Measurements from ENCODE around the gene LMO1.

LMO1 gene

GRCh38 chr11:8263769-8264410 lies at the start of gene LMO1:
LMO1 (minus strand) TSS chr11:8263878; CDS start chr11:8263362, 516 bp downstream.
- H3K9me3 Mint-ChIP-seq = no peaks in the 10 kb centered on the region
- no peaks in the 10 kb centered on the region for H3K36me3 Mint-ChIP-seq
- no peak within 1 kb of the TSS for H3K27ac Mint-ChIP-seq
- peaks cover 40% of the 10 kb centered on the region for H3K27me3 Mint-ChIP-seq
- peak within 1 kb of the TSS; percentile 87 for H3K4me3 Mint-ChIP-seq
- peaks cover 10% of the 10 kb centered on the region for H3K4me1 Mint-ChIP-seq

DNA sequence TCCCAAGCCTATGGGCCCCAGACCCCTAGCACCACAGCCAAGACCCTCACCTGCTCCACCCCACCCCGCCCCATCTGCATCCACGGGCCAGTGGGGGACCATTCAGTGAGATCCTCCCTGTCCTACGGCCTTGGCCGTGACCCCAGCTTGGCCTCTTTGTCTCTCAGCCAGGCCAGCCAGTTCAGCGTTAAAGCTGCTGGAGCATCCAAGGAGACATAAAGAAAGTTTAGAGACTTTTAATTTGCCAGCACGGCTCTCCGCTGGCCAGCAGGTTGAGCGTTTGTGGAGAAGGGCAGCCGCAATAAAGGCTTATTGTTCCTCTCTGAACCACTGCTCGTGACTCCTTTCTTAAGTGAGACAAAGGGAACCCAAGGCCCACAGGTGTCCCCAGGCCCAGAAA lies 49.3 kb upstream of the LMO1 start:
- no peaks in the 10 kb centered on the region for H3K9me3 Mint-ChIP-seq
- no peak overlapping the region for H3K4me3 Mint-ChIP-seq
- no peaks in the 10 kb centered on the region for H3K4me1 Mint-ChIP-seq
- no peak overlapping the region for H3K27ac Mint-ChIP-seq
- no peaks in the 10 kb centered on the region for H3K36me3 Mint-ChIP-seq
- H3K27me3 Mint-ChIP-seq = no peaks in the 10 kb centered on the region

DNA sequence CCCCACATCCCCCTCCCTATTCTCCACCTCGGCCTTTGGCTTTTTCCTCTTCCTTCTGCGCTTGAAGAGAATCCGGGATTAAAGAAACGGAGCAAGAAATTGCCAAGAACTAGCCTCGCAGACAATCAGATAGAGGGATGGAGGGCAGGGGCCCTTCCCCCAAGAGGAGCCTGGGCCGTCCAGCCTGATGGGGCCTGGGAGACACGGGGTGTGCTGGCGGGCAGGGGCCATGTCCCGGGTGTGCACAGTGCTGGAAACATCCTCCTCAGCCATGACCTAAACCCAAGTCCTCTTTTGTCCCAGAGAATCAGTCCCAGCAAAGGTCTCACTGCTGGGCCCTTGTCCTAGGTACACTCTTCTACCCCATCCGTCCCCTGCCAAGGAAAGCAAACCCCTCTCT lies 47.7 kb upstream of the LMO1 start:
- H3K4me3 Mint-ChIP-seq = no peak overlapping the region
- H3K27ac Mint-ChIP-seq = no peak overlapping the region
- no peaks in the 10 kb centered on the region for H3K9me3 Mint-ChIP-seq
- H3K27me3 Mint-ChIP-seq = no peaks in the 10 kb centered on the region
- H3K36me3 Mint-ChIP-seq = no peaks in the 10 kb centered on the region
- H3K4me1 Mint-ChIP-seq = no peaks in the 10 kb centered on the region

DNA sequence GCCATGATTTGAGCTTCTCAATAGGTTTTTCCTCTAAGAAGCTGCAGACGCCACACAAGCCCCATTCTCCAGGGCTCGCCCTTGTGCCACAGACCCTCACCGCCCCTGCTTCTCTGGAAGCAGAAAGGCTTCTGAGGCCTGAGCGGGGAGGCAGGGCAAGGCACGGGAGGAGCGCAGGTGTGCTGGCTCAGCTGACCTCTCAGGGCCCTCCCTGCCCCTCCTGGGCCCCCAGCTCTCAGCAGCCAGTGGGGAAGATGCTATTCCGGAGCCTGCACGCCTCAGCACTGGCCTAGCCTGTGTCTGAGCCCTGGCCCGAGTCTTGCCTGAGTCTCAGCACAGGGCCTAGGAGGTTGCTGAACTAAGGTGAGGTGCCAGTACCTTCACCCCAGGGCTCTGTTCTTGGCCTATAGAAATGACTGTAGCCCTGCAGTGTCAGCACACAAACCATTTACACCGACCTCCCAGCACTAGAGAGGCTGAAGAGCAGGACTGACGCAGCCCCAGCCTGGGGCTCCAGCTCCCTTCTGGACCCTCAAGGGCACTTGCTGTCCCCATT lies 47.1 kb upstream of the LMO1 start:
- H3K36me3 Mint-ChIP-seq = no peaks in the 10 kb centered on the region
- no peak overlapping the region for H3K27ac Mint-ChIP-seq
- H3K4me3 Mint-ChIP-seq = no peak overlapping the region
- H3K4me1 Mint-ChIP-seq = no peaks in the 10 kb centered on the region
- no peaks in the 10 kb centered on the region for H3K9me3 Mint-ChIP-seq
- H3K27me3 Mint-ChIP-seq = no peaks in the 10 kb centered on the region

DNA sequence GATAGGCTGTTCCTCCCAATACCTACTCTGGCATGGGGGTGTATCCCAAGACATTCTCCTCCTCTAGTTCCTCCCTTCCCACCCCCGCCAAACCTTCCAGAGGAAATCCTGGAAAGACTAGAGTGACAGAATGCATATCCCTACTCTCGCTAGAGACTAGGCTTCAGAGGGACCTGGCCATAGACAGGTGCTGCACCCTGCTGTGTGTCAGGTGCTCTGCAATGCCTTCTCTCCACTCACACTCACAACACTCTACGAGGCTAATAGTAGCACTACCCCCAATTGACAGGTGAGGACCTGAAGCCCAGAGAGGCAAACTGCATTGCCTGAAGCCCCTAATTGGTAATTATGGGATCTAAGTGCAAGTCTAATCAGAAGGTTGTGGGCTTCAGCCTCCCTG lies 46.2 kb upstream of the LMO1 start:
- Mint-ChIP-seq H3K4me3 (no peak overlapping the region), H3K4me1 (no peaks in the 10 kb centered on the region), H3K27ac (no peak overlapping the region), H3K9me3 (peaks cover under 1% of the 10 kb centered on the region), H3K27me3 (no peaks in the 10 kb centered on the region), H3K36me3 (no peaks in the 10 kb centered on the region)

DNA sequence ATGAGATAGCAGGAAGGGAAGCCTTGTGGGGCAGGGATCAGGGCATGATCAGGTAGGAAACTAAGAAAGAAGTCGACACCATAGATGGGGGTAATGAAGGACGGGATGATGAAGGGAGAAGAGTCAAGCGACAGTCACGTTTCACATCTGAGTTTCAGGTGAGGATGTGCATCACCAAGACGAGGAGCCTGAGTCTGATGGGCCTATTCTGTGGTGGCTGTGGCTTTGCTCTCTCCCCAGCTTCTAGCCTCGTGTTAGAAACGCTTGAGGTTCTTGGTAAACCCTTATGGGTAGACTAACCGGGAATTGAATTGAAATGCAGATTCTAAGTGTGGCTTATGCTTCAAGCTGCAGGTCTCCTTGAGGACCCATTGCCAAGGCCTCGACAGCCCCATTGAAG lies 45.6 kb upstream of the LMO1 start:
- Mint-ChIP-seq H3K9me3 (peaks cover 6% of the 10 kb centered on the region), H3K27ac (no peak overlapping the region), H3K27me3 (peaks cover 3% of the 10 kb centered on the region), H3K36me3 (peaks cover 2% of the 10 kb centered on the region), H3K4me3 (no peak overlapping the region), H3K4me1 (no peaks in the 10 kb centered on the region)

GRCh38 chr11:8307601-8308000 lies 43.9 kb upstream of the LMO1 start:
- Mint-ChIP-seq H3K27me3 (peaks cover 3% of the 10 kb centered on the region), H3K9me3 (peaks cover 12% of the 10 kb centered on the region), H3K4me1 (no peaks in the 10 kb centered on the region), H3K4me3 (no peak overlapping the region), H3K36me3 (peaks cover 2% of the 10 kb centered on the region), H3K27ac (no peak overlapping the region)

DNA sequence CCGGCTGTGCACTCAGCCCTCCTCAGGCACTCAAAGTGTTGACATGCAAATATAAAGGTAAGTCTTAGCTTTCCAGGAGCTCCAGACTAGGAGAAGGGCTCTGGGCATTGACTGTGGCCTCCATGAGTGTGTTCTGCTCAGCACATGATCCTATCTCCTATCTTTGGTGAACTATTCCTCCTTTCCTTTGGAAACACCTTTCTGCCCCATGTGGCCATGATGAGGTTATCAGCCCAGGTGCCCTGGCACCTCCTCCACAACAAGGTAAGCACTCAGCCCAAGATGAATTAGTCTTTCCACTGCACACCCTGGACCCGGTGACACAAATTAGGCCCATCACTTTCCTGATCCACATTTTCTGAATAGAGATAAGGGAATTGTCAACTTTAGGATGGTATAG lies 37.9 kb upstream of the LMO1 start:
- H3K4me1 Mint-ChIP-seq = no peaks in the 10 kb centered on the region
- no peak overlapping the region for H3K4me3 Mint-ChIP-seq
- peaks cover 13% of the 10 kb centered on the region for H3K27me3 Mint-ChIP-seq
- no peak overlapping the region for H3K27ac Mint-ChIP-seq
- H3K36me3 Mint-ChIP-seq = peaks cover 2% of the 10 kb centered on the region
- H3K9me3 Mint-ChIP-seq = peaks cover 14% of the 10 kb centered on the region

- no peaks in the 10 kb centered on the region for H3K36me3 Mint-ChIP-seq
- no peaks in the 10 kb centered on the region for H3K4me1 Mint-ChIP-seq
- peaks cover 10% of the 10 kb centered on the region for H3K27me3 Mint-ChIP-seq
- H3K9me3 Mint-ChIP-seq = peaks cover 8% of the 10 kb centered on the region
- H3K4me3 Mint-ChIP-seq = no peak overlapping the region
- no peak overlapping the region for H3K27ac Mint-ChIP-seq
Observed at GRCh38 chr11:8298801-8299786, 35.4 kb upstream of the LMO1 start.

DNA sequence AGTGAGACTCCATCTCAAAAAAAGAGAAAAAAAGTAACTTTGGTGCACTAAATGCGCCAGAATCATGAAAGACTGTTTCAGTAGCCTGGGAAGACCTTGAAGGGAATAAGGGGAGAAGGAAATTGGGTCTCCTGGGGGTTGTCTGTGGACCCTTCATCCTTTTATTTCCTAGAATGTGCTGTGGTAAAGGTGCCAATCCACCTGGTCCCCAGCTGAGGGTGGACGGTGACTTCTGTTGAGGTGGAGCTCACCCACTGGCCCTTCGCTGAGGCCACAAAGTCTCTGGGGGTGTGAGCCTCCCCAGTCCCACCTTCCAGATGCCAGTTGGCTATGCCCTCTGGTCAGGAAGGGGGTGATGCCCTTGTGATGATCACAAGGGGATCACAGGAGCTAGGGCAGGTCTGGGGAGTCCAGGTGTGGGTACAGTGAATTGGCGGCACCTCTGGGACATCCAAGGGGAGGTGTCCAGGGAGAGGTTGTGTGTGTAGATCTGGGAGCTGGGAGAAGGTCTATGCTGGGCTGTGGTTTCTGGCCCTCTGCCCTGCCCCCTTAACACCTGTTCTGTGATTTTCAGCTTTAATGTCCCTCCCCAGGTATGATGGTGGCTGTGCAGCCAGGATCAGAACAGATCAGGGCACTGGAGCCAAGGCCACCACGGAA lies 34.2 kb upstream of the LMO1 start:
- Mint-ChIP-seq H3K36me3 (no peaks in the 10 kb centered on the region), H3K27ac (no peak overlapping the region), H3K4me3 (no peak overlapping the region), H3K27me3 (peaks cover 10% of the 10 kb centered on the region), H3K4me1 (no peaks in the 10 kb centered on the region), H3K9me3 (peaks cover 5% of the 10 kb centered on the region)

GRCh38 chr11:8296872-8297271 lies 33.2 kb upstream of the LMO1 start:
- H3K27me3 Mint-ChIP-seq = peaks cover 10% of the 10 kb centered on the region
- H3K4me3 Mint-ChIP-seq = no peak overlapping the region
- H3K9me3 Mint-ChIP-seq = no peaks in the 10 kb centered on the region
- no peaks in the 10 kb centered on the region for H3K4me1 Mint-ChIP-seq
- no peak overlapping the region for H3K27ac Mint-ChIP-seq
- no peaks in the 10 kb centered on the region for H3K36me3 Mint-ChIP-seq

DNA sequence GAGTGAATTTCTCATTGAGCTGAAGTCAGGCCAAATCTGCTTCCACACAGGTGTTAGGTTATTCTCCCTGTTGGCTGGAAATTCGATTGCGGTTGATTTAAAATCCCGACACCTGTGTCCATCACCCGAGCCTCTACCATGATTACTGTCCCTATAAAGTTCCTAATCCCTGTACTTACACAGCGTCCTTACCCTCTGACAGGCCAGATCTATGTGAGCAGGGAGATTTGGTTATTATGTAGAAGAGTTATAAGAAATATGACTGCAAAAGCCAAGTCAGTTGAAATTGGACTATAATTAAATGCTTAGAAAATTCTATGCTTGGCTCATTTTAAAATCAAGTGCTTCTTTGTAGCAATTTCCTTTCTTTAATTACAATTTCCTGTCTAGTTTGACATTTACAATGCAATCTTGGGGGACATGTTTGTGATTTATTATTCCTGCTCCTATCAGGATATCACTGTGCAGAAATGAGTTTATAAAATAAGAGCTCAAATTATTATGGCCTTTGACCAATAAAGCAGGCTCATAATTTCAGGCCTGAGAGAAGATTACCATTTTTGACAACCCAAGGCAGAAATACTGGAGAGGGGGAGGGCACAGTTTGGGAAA lies 32.5 kb upstream of the LMO1 start:
- Mint-ChIP-seq H3K4me3 (no peak overlapping the region), H3K27me3 (peaks cover 8% of the 10 kb centered on the region), H3K27ac (no peak overlapping the region), H3K36me3 (no peaks in the 10 kb centered on the region), H3K4me1 (no peaks in the 10 kb centered on the region), H3K9me3 (no peaks in the 10 kb centered on the region)

GRCh38 chr11:8294251-8294935 lies 30.7 kb upstream of the LMO1 start:
- H3K36me3 Mint-ChIP-seq = no peaks in the 10 kb centered on the region
- no peak overlapping the region for H3K4me3 Mint-ChIP-seq
- no peaks in the 10 kb centered on the region for H3K4me1 Mint-ChIP-seq
- no peaks in the 10 kb centered on the region for H3K9me3 Mint-ChIP-seq
- H3K27ac Mint-ChIP-seq = no peak overlapping the region
- H3K27me3 Mint-ChIP-seq = peaks cover 5% of the 10 kb centered on the region

DNA sequence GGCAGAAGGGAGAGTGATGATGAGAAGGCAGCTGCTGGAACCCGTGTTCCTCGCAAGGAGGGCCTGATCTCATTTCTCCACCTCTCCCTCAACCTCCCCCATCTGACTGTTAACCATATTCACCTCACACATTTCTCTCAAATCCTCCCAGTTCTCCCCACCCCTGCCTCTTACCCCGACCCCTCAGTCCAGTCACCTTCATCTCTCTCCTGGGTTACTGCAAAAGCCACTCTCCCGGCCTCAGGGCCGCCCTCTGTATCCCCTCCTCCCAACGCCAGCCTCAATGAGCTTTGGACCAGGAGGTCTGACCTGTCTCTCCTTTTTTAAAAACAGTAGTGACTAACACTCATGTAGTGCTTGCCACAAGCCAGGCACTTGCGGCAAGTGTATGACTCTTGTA lies 29.5 kb upstream of the LMO1 start:
- H3K9me3 Mint-ChIP-seq = no peaks in the 10 kb centered on the region
- H3K27ac Mint-ChIP-seq = no peak overlapping the region
- H3K27me3 Mint-ChIP-seq = no peaks in the 10 kb centered on the region
- H3K4me3 Mint-ChIP-seq = no peak overlapping the region
- H3K36me3 Mint-ChIP-seq = no peaks in the 10 kb centered on the region
- H3K4me1 Mint-ChIP-seq = no peaks in the 10 kb centered on the region

- H3K27ac Mint-ChIP-seq = no peak overlapping the region
- H3K27me3 Mint-ChIP-seq = no peaks in the 10 kb centered on the region
- no peaks in the 10 kb centered on the region for H3K36me3 Mint-ChIP-seq
- H3K9me3 Mint-ChIP-seq = no peaks in the 10 kb centered on the region
- H3K4me1 Mint-ChIP-seq = no peaks in the 10 kb centered on the region
- H3K4me3 Mint-ChIP-seq = no peak overlapping the region
Observed at GRCh38 chr11:8292351-8292750, 28.7 kb upstream of the LMO1 start.

Data from activated naive CD4-positive, alpha-beta T cell treated with anti-CD3 and anti-CD28 coated beads, Interleukin-2, amount 50 U/mL, for 24 hours (primary cell).